Measurements from ENCODE around the gene EHD2. TPM values are rescaled to one million over a fixed set of nuclear protein-coding genes. Genes with fewer than 3 reads are reported as not detected.
"Not testable (repeated sequence)": the region's sequence is repeated elsewhere in the genome, so short reads cannot be mapped to it uniquely, and the experiment has no call there.

The EHD2 gene
- total RNA-seq, 2 donors from 2014 or later: 48.7 to 83.2 TPM

DNA sequence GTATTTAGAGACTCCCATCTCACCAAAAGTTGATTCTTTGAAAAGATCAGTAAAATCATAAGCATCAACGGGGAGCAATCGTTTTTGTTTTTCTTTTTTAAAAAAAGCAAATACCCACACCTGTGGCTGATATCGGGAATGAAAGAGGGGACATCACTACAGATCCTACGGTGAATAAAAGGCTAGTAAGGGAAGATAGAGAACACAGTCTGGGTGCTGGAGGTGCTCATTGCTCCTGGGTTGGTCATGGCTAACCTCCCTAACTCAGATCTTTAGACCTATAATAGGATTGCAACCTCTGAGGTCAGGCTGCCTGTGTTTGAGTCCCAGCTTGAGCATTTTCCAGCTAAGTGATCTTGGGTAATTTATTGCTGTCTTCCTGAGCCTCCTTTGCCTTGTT lies 1.1 kb downstream of the EHD2 start:
- H3K9me3 ChIP-seq: no peaks in the 10 kb centered on the region
- no peaks in the 10 kb centered on the region for H3K4me1 ChIP-seq (replicated peaks)
- H3K27ac ChIP-seq: peak overlapping the region; percentile 83 to 87
- H3K27me3 ChIP-seq (replicated peaks; ENCODE audit: insufficient read depth): no peaks in the 10 kb centered on the region
- no peak for DNase-seq (ENCODE audit: low spot score)
- H3K4me3 ChIP-seq: peak overlapping the region; percentile 44 to 51
- TF ChIP-seq CTCF (IDR thresholded peaks at IDR 0.05) (no peak), POLR2AphosphoS5 (IDR thresholded peaks at IDR 0.05) (no peak), POLR2A (IDR thresholded peaks at IDR 0.05) (no peak)
- 84% methylated on average over 4 of the region's 4 CpGs for WGBS
- no peaks in the 10 kb centered on the region for H3K36me3 ChIP-seq
- intact Hi-C loops (cut with DNase I): no loop called here

DNA sequence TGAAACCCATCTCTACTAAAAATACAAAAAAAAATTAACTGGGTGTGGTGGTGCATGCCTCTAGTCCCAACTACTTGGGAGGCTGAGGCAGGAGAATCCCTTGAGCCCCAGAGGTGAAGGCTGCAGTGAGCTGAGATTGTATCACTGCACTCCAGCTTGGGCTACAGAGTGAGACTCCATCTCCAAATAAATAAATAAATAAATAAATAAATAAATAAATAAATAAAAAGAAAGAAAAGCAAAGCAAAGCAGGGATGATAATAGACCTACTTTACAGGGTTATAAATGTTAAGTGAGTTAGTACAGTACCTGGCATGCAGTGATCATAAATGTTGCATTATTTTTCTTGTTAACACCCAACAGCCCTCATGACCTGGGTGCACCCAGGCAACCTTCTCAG lies 1.6 kb downstream of the EHD2 start:
- H3K4me3 ChIP-seq; DNase-seq (ENCODE audit: low spot score): not testable (repeated sequence)
- intact Hi-C loops (cut with DNase I): loop anchor here (5.0 kb wide), 1 partner anchor 62 kb away; the partner anchor contains the start of gene SELENOW

GRCh38 chr19:47716270-47716937 lies 3.2 kb downstream of the EHD2 start:
- no peaks in the 10 kb centered on the region for H3K27me3 ChIP-seq (replicated peaks; ENCODE audit: insufficient read depth)

More for the DNA sequence above, 1.6 kb downstream of the EHD2 start:
- H3K9me3 ChIP-seq; H3K27me3 ChIP-seq (replicated peaks; ENCODE audit: insufficient read depth); H3K4me1 ChIP-seq (replicated peaks); H3K27ac ChIP-seq; H3K36me3 ChIP-seq: not testable (repeated sequence)

GRCh38 chr19:47718415-47719046 lies 5.3 kb downstream of the EHD2 start:
- H3K4me1 ChIP-seq (replicated peaks); DNase-seq (ENCODE audit: low spot score); H3K27me3 ChIP-seq (replicated peaks; ENCODE audit: insufficient read depth); H3K9me3 ChIP-seq; H3K36me3 ChIP-seq; H3K4me3 ChIP-seq: not testable (repeated sequence)
- intact Hi-C loops (cut with DNase I): loop anchor here (5.0 kb wide), 1 partner anchor 59 kb away; the partner anchor contains the start of gene SELENOW
- WGBS: 57% methylated on average over 11 of the region's 11 CpGs
- H3K27ac ChIP-seq: peak overlapping the region; percentile 86 to 90

More at GRCh38 chr19:47716270-47716937, 3.2 kb downstream of the EHD2 start:
- DNase-seq (ENCODE audit: low spot score): no peak
- H3K4me3 ChIP-seq: no peak overlapping the region
- H3K36me3 ChIP-seq: no peaks in the 10 kb centered on the region
- H3K27ac ChIP-seq: peak overlapping the region in 1 of 2 donors; percentile 19
- no peaks in the 10 kb centered on the region for H3K9me3 ChIP-seq
- TF ChIP-seq CTCF (IDR thresholded peaks at IDR 0.05): no peak
- no peak for TF ChIP-seq POLR2A (IDR thresholded peaks at IDR 0.05)
- no peak for TF ChIP-seq POLR2AphosphoS5 (IDR thresholded peaks at IDR 0.05)
- WGBS: 67% methylated on average over 30 of the region's 32 CpGs
- intact Hi-C loops (cut with DNase I): loop anchor here (5.0 kb wide), 1 partner anchor 61 kb away; the partner anchor contains the start of gene SELENOW
- no peaks in the 10 kb centered on the region for H3K4me1 ChIP-seq (replicated peaks)

DNA sequence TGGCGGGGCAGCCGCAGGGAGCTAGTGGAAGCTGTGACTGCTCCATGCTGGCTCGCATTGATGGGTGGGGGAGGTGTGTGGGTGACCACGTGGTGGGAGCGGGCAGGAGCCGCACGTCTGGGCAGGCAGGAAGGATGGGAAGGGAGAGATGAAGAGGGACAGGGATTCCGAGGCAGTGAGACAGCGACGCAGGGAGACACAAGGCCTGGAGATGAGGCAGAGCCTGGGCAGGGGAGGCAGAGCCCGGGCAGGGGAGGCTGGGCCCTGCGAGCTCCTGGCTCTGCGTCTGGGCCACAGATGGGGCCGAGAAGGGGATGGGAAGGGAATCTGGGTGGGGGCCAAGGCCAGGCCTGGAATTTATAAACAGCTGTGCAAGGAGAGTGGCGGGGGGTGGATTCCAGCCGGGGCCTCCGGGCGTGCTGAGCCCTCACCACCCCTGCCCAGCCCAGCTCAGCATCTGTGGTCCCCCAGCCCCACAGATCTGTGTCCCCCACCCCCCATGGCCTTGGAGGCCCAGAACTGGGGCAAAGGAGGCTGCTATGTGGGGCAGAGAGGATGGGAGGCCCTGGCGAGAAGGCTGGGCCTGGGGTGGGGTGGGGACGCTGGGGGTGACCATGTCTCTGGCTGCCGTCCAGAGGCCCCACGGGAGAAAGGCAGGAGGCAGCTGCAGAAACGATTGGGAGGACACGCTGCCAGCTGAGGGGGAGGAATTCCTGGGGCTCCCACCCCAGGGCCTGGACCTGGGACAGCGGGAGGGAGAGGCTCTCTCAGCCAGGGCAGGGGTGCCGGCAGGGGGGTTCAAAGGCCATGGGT lies 6.0 kb downstream of the EHD2 start:
- no peaks in the 10 kb centered on the region for H3K36me3 ChIP-seq
- peak overlapping the region; percentile 86 to 90 for H3K27ac ChIP-seq
- H3K9me3 ChIP-seq: no peaks in the 10 kb centered on the region
- TF ChIP-seq CTCF (IDR thresholded peaks at IDR 0.05) (no peak), POLR2AphosphoS5 (IDR thresholded peaks at IDR 0.05) (peak; percentile 89), POLR2A (IDR thresholded peaks at IDR 0.05) (peak; percentile 51)
- no peaks in the 10 kb centered on the region for H3K4me1 ChIP-seq (replicated peaks)
- 10% methylated on average over 25 of the region's 26 CpGs for WGBS
- intact Hi-C loops (cut with DNase I): loop anchor here (5.0 kb wide), 1 partner anchor 58 kb away; the partner anchor contains the start of gene SELENOW
- no peaks in the 10 kb centered on the region for H3K27me3 ChIP-seq (replicated peaks; ENCODE audit: insufficient read depth)
- DNase-seq (ENCODE audit: low spot score): peak; percentile 76
- H3K4me3 ChIP-seq: peak overlapping the region; percentile 2 to 6
